GM12878 (cell line): ENCODE measurements around the gene DOHH. TPM values are rescaled to one million over a fixed set of nuclear protein-coding genes. Genes with fewer than 3 reads are reported as not detected.

Experiments
- ATAC-seq: fragments of 200-7000 bp; cut with Tn5 transposase; 3 replicates; pipeline ENCODE4 v1.9.1; 2020; ENCODE audit warnings: mild to moderate bottlenecking, moderate library complexity
- BruUV-seq: library from RNA; stranded (reverse); fragments of 400-500 nt; replicated peaks from 2 replicates; lab custom pipeline; 2021; lab: Mats Ljungman, UMichigan
- CTCF ChIA-PET: fragments of 300-600 bp; sonication (Branson Sonifier 250); formaldehyde crosslinking; extraction: SDS; loops from one replicate; lab custom pipeline; 2021; ENCODE audit warnings: inconsistent platforms; lab: Yijun Ruan, JAX
- POLR2A ChIA-PET: fragments of 350-600 bp; formaldehyde crosslinking; extraction: SDS; loops from one replicate; lab custom pipeline; 2021; ENCODE audit warnings: inconsistent platforms; lab: Charles Lee
- RAD21 ChIA-PET: fragments of 300-600 bp; sonication (Branson Sonifier 250); formaldehyde crosslinking; loops from one replicate; lab custom pipeline; 2023; ENCODE audit warnings: antibody characterized with exemption; ENCODE audit not compliant: unreplicated experiment; lab: Charles Lee
- SMC1A ChIA-PET: fragments of 300-600 bp; sonication (Branson Sonifier 250); formaldehyde crosslinking; loops from one replicate; lab custom pipeline; 2023; ENCODE audit not compliant: unreplicated experiment, uncharacterized antibody; lab: Charles Lee
- DNase-seq: peaks from one replicate; pipeline ENCODE4 v3.0.0-alpha.2; 2011; ENCODE audit warnings: low read depth, low spot score
- FAIRE-seq: peaks from 3 replicates; lab custom pipeline; 2011; peaks lifted over from hg19 to GRCh38; lab: Jason Lieb, UNC
- H2AFZ ChIP-seq: 2 replicates; pipeline ENCODE4 v1.6.0; 2011; ENCODE audit warnings: low read depth, low read length, control low read depth; ENCODE audit not compliant: control insufficient read depth
- H3K27ac ChIP-seq: 2 replicates; pipeline ENCODE4 v1.5.1; 2011; ENCODE audit warnings: control low read depth; ENCODE audit not compliant: control insufficient read depth, insufficient read depth
- H3K27me3 ChIP-seq, 2 experiments: replicated peaks in 1 of 2; 2 replicates each; pipeline versions ENCODE4 v1.6.0 to v1.6.1; 2011; ENCODE audit warnings: low read length in 1 of 2; ENCODE audit not compliant: control insufficient read depth in 2 of 2, insufficient read depth in 2 of 2
- H3K36me3 ChIP-seq, 2 experiments: 2 replicates each; pipeline ENCODE4 v1.5.1; 2011; ENCODE audit warnings: low read length in 1 of 2; ENCODE audit not compliant: control insufficient read depth in 2 of 2, insufficient read depth in 2 of 2
- H3K4me1 ChIP-seq: 2 replicates; pipeline ENCODE4 v1.6.1; 2011; ENCODE audit warnings: mild to moderate bottlenecking, low read length, moderate library complexity, mixed read lengths; ENCODE audit not compliant: control insufficient read depth, insufficient read depth
- H3K4me2 ChIP-seq: 2 replicates; pipeline ENCODE4 v1.6.0; 2011; ENCODE audit warnings: control low read depth; ENCODE audit not compliant: control insufficient read depth, insufficient read depth
- H3K4me3 ChIP-seq: fragments of 200-600 bp; sonication (generic); 2 replicates; pipeline ENCODE4 v1.5.1; 2016
- H3K79me2 ChIP-seq: 2 replicates; pipeline ENCODE4 v1.6.0; 2011; ENCODE audit warnings: low read length; ENCODE audit not compliant: control insufficient read depth, insufficient read depth
- H3K9ac ChIP-seq: 2 replicates; pipeline ENCODE4 v1.8.0; 2011; ENCODE audit warnings: low read length, control low read depth, mixed read lengths; ENCODE audit not compliant: control insufficient read depth, insufficient read depth
- H3K9me3 ChIP-seq: replicated peaks from 3 replicates; pipeline ENCODE4 v1.5.1; 2011; ENCODE audit warnings: mild to moderate bottlenecking, low read length; ENCODE audit not compliant: control insufficient read depth, insufficient read depth
- H4K20me1 ChIP-seq: 2 replicates; pipeline ENCODE4 v1.6.0; 2011; ENCODE audit not compliant: control insufficient read depth, insufficient read depth
- CREM ChIP-seq: IDR thresholded peaks from 2 replicates; pipeline ENCODE4 v1.6.1; 2014; ENCODE audit warnings: antibody characterized with exemption, low read depth
- ETV6 ChIP-seq, 2 experiments: fragments of 450-650 bp in 1 of 2; IDR thresholded peaks in 1 of 2; conservative IDR thresholded peaks in 1 of 2; 2 replicates each; pipeline ENCODE4 v1.6.1; 2014; ENCODE audit warnings: antibody characterized with exemption in 1 of 2, borderline replicate concordance in 1 of 2, low read depth in 1 of 2, mild to moderate bottlenecking in 1 of 2, moderate library complexity in 1 of 2
- IKZF2 ChIP-seq, 2 experiments: fragments of 450-650 bp; IDR thresholded peaks; 2 replicates each; pipeline ENCODE4 v1.6.1; 2017; ENCODE audit warnings: mild to moderate bottlenecking in 2 of 2, moderate library complexity in 2 of 2
- MEF2A ChIP-seq: IDR thresholded peaks from 2 replicates; pipeline ENCODE4 v1.6.1; 2011; ENCODE audit warnings: low read depth, mild to moderate bottlenecking, low read length, moderate library complexity; ENCODE audit not compliant: insufficient read depth
- STAT3 ChIP-seq: IDR thresholded peaks from 2 replicates; pipeline ENCODE4 v1.6.1; 2011; ENCODE audit warnings: low read depth, low read length, improper control_type of control experiment
- ZBTB11 ChIP-seq: fragments of 450-650 bp; formaldehyde crosslinking; IDR thresholded peaks from 2 replicates; pipeline ENCODE4 v1.5.0; 2022; ENCODE audit warnings: mild to moderate bottlenecking, missing genetic modification characterization
- ZZZ3 ChIP-seq: IDR thresholded peaks from 2 replicates; pipeline ENCODE4 v1.6.1; 2011; ENCODE audit warnings: low read depth; ENCODE audit not compliant: control insufficient read depth, insufficient read length
- WGBS: methylation state at CpG from one replicate; pipeline ENCODE4 v1.1.6; 2016; ENCODE audit warnings: low lambda C conversion rate; ENCODE audit not compliant: insufficient replicate concordance, insufficient coverage; ENCODE audit errors: missing lambda C conversion rate; 5-methylcytosine and 5-hydroxymethylcytosine counted together
- in situ Hi-C: fragments of 300-500 bp; cut with MboI; formaldehyde crosslinking; loops from 9 replicates; pipeline ENCODE4 v1.14.3; 2018; ENCODE audit warnings: mixed read lengths
- intact Hi-C: fragments of 100-400 bp; cut with micrococcal nuclease; formaldehyde crosslinking; loops from one replicate; pipeline ENCODE4 v1.14.2; 2022; ENCODE audit not compliant: unreplicated experiment
- polyA plus RNA-seq, 11 experiments: library from polyadenylated mRNA; depleted of rRNA in 4 of 11; unstranded in 6 of 11; stranded (reverse) in 5 of 11; fragments of >200 nt; fragmentation: Nextera tagmentation in 4 of 11; fragmentation: Illumina TruSeq in 1 of 11; extraction: Ambion mirVana in 4 of 11; extraction: Trizol in 1 of 11; gene quantifications; 1 replicate in 1 of 11; 2 replicates in 10 of 11; pipeline versions ENCODE4 v1.2.1 to v1.2.3, GENCODE V29; 2011 to 2016; ENCODE audit warnings: inconsistent platforms in 2 of 11, missing spikeins in 2 of 11, low read depth in 1 of 11
- total RNA-seq, 4 experiments: library from RNA; depleted of rRNA in 3 of 4; stranded (reverse); fragments of >200 nt in 3 of 4; fragmentation: Illumina TruSeq in 1 of 4; extraction: Trizol in 1 of 4; gene quantifications; 2 replicates each; pipeline versions ENCODE4 v1.2.1 to v1.2.3, GENCODE V29; 2013 to 2021

The DOHH gene
- total and polyA plus RNA-seq, 10 of the 15 experiments (the other 5 are each of a cell fraction or from before 2014, with no cell fraction given): 0.11 to 28.6 (median 11.7) TPM

- Histone ChIP-seq H3K27ac (no peak overlapping the region), H2AFZ (no peak overlapping the region), H3K36me3 (no peaks in the 10 kb centered on the region), H3K4me3 (no peak overlapping the region), H3K9me3 (no peaks in the 10 kb centered on the region; the same call in 2 of the 3 replicates), H3K4me2 (no peak overlapping the region), H4K20me1 (no peaks in the 10 kb centered on the region), H3K79me2 (no peaks in the 10 kb centered on the region), H3K4me1 (no peaks in the 10 kb centered on the region), H3K27me3 (peaks cover 0 to 2% of the 10 kb centered on the region in 2 experiments; a peak in 3 of 4 replicates), H3K9ac (no peak overlapping the region)
- ATAC-seq (no peak), FAIRE-seq (no peak), DNase-seq (no peak)
- intact Hi-C loops: no loop called here
- SMC1A ChIA-PET: no interaction called here
- POLR2A ChIA-PET: interaction anchor here (0.6 kb wide), 1 partner anchor 170 kb away, joined by 3 read pairs; no protein-coding TSS in a partner anchor
- RAD21 ChIA-PET: interaction anchor here (1.0 kb wide), 1 partner anchor 202 kb away, joined by 4 read pairs; no protein-coding TSS in a partner anchor
- in situ Hi-C loops: no loop called here
- 15% methylated on average over 17 of the region's 27 CpGs for WGBS
- CTCF ChIA-PET: interaction anchor here (0.6 to 2.1 kb wide), 3 partner anchors 9 to 174 kb away, joined by 3 to 9 read pairs (median 6); no protein-coding TSS in a partner anchor
- BruUV-seq: no TSS peak
- no peak for TF ChIP-seq CREM
- no peak for TF ChIP-seq ZBTB11 (CRISPR knock-in tag)
- no peak for TF ChIP-seq MEF2A
- no peak for TF ChIP-seq STAT3
- no peak for TF ChIP-seq IKZF2 (IDR thresholded peaks at IDR 0.05)
- no peak for TF ChIP-seq ZZZ3
- TF ChIP-seq ETV6 (conservative IDR thresholded peaks at IDR 0.05 in 1 of 2, IDR thresholded peaks at IDR 0.05 in 1 of 2; ENCODE audit: borderline replicate concordance in 1 of 2, low read depth in 1 of 2): no peak
These were observed 21.9 kb downstream of the DOHH start for GRCh38 chr19:3478409-3479176.
